PFSK-1 (cell line): ENCODE measurements around the gene AMBRA1.

Experiments used
- FOXP2 ChIP-seq: optimal IDR thresholded peaks from 2 replicates; pipeline ENCODE3; 2011; ENCODE audit warnings: borderline replicate concordance, control low read depth, inconsistent platforms; ENCODE audit not compliant: insufficient read depth; ENCODE audit errors: extremely low read length, extremely low read depth
- POLR2AphosphoS5 ChIP-seq: IDR thresholded peaks from 2 replicates; pipeline ENCODE4 v1.6.1; 2012; ENCODE audit warnings: low read depth, mild to moderate bottlenecking, control low read depth, low read length, moderate library complexity
- SIN3A ChIP-seq: IDR thresholded peaks from 2 replicates; pipeline ENCODE4 v1.6.1; 2012; ENCODE audit warnings: mild to moderate bottlenecking, low read length, moderate library complexity, borderline replicate concordance; ENCODE audit not compliant: insufficient read depth
- TAF1 ChIP-seq: IDR thresholded peaks from 2 replicates; pipeline ENCODE4 v1.6.1; 2012; ENCODE audit warnings: low read length, control low read depth, borderline replicate concordance; ENCODE audit not compliant: insufficient read depth
- TF ChIP-seq, protein P1 (sequence below), 2 experiments: IDR thresholded peaks; 2 replicates each; pipeline versions ENCODE4 v1.6.1 to v1.8.0; 2011 to 2012; ENCODE audit warnings: low read depth in 2 of 2, low read length in 2 of 2, control low read depth in 1 of 2, inconsistent platforms in 1 of 2, mild to moderate bottlenecking in 1 of 2, moderate library complexity in 1 of 2; ENCODE audit not compliant: insufficient read depth in 1 of 2

AMBRA1 gene

DNA sequence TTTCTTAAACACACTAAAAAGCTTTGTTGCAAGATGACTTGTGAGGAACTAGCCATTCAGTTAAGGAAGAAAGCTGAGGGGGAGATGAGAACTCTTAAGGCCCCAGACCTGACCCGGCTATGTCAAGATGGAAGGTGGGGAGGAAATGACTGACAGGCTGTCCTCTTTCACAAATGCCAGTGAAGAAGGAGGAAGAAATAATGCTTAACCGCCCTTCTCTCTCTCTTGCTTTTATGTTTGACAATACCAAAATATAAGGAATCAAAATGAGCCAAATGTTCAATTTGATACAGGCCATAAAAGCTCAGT lies 87.4 kb downstream of the AMBRA1 start:
- TF ChIP-seq SIN3A (no peak), TAF1 (no peak), POLR2AphosphoS5 (no peak), FOXP2 (no peak)
- TF ChIP-seq, protein P1, sequence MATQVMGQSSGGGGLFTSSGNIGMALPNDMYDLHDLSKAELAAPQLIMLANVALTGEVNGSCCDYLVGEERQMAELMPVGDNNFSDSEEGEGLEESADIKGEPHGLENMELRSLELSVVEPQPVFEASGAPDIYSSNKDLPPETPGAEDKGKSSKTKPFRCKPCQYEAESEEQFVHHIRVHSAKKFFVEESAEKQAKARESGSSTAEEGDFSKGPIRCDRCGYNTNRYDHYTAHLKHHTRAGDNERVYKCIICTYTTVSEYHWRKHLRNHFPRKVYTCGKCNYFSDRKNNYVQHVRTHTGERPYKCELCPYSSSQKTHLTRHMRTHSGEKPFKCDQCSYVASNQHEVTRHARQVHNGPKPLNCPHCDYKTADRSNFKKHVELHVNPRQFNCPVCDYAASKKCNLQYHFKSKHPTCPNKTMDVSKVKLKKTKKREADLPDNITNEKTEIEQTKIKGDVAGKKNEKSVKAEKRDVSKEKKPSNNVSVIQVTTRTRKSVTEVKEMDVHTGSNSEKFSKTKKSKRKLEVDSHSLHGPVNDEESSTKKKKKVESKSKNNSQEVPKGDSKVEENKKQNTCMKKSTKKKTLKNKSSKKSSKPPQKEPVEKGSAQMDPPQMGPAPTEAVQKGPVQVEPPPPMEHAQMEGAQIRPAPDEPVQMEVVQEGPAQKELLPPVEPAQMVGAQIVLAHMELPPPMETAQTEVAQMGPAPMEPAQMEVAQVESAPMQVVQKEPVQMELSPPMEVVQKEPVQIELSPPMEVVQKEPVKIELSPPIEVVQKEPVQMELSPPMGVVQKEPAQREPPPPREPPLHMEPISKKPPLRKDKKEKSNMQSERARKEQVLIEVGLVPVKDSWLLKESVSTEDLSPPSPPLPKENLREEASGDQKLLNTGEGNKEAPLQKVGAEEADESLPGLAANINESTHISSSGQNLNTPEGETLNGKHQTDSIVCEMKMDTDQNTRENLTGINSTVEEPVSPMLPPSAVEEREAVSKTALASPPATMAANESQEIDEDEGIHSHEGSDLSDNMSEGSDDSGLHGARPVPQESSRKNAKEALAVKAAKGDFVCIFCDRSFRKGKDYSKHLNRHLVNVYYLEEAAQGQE (IDR thresholded peaks at IDR 0.05; ENCODE audit: insufficient read depth in 1 of 2, low read depth in 2 of 2, low read length in 2 of 2): no peak

DNA sequence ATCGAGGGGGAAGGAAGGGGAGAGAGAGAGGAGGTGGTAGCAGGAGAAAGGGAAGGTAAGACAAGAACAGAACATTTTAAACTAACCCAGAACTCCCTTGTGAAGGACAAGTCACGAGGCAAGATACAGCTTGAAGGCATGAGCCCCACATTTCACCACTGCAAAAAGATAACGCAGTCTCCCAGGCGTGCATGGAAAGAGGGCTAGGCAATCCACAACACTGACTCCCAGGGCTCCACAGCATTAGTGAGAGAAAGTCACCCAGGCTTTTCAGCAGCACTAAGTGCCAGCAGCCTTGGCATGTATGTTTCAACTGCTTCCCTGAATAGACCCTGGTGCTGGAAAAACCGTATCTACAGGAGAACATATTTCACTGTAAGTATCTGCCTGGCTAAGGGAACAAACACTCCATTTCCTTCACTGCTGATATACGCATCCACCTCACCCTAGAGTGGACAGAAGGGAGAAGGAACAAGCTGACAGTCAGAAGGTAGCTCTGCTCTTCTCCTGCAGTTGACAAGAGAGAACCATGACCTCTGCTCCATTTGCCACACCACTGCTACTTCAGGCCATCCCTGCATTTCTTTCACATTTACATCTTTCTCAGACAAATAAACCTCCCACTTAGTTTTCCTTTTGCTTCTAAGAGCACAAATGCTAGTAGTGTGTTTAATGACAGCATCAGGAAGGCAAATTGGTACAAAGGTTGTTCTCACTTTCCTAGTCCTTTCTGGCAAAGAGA lies 87.9 kb downstream of the AMBRA1 start:
- TF ChIP-seq, protein P1 (IDR thresholded peaks at IDR 0.05; ENCODE audit: insufficient read depth in 1 of 2, low read depth in 2 of 2, low read length in 2 of 2): no peak
- no peak for TF ChIP-seq FOXP2

DNA sequence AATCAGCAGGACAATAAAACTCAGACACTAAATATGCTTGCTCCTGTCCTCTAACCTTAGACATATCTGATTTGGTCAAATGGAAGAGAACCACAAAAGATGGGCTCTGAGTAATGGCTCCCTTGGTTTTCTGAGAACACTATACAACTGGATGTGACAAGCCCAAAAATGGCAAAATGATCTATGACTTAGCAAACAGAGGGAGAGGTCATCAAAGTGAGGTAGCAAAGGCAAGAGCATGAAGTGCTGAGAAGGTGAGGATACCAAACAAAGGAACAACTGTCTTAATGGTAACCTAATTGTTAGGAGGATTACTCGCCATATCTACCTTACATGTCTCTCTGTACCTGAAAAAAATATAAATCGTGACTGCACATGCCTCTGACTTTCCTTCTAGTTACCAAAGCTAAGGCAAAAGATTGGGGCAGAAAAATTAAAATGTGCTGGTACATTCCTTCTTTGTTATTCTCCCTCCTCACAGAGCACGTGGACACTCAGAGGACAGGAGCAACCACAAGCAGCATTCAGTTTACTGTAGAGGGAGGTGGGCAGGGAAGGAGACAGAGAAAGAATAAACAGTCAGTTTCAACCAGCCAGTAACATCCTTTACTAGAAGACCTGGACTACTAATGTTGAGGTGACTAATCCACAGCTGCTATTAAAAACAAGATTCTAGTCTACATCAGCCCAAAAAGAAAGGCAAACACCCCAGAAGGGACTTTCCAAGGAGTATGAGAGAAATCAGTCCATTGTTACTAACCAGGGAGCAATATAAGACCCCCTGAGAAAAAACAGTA lies 88.8 kb downstream of the AMBRA1 start:
- TF ChIP-seq TAF1: no peak
- TF ChIP-seq, protein P1 (IDR thresholded peaks at IDR 0.05; ENCODE audit: insufficient read depth in 1 of 2, low read depth in 2 of 2, low read length in 2 of 2): no peak

DNA sequence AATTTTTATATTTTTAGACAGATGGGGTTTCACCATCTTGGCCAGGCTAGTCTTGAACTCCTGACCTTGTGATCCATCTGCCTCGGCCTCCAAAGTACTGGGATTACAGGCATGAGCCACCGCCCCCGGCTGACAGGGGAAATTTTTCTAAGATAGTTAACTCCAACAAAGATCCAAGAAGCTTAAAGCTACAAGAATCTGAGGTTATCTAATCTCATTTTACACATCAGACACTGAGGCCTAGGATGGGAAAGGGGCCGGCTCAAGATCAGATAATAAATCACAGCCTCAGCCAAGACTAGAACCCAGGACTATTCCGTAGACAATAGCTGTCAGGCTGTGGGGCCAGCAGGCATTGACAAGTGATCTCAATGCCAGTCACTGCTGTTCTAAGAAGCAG lies 94.0 kb downstream of the AMBRA1 start:
- TF ChIP-seq SIN3A (no peak), POLR2AphosphoS5 (no peak), FOXP2 (no peak), TAF1 (no peak)
- TF ChIP-seq, protein P1 (IDR thresholded peaks at IDR 0.05; ENCODE audit: insufficient read depth in 1 of 2, low read depth in 2 of 2, low read length in 2 of 2): no peak

DNA sequence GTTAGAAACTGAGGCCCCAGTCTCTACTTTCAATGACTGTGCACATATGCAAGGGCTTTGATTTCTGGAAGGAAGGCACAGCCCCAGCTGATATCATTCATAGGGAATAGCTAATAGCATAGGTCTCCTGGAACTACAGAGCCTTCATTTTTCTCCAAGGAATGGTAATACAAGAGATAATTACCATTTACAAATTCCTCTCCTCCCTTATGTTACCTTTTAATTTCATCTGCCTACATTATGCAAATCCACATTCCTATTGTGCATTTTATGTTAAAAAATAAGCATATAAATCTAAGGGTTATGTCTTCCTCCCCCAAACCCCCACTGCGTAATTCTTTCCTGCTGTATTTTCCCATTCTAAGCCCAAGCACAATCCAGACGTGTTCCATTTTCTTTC lies 94.9 kb downstream of the AMBRA1 start:
- TF ChIP-seq POLR2AphosphoS5: no peak
- TF ChIP-seq SIN3A: no peak
- TF ChIP-seq, protein P1 (IDR thresholded peaks at IDR 0.05; ENCODE audit: insufficient read depth in 1 of 2, low read depth in 2 of 2, low read length in 2 of 2): no peak
- TF ChIP-seq FOXP2: no peak
- no peak for TF ChIP-seq TAF1
